K562 (cell line): ENCODE results near the gene SLC39A11. TPM values are rescaled to one million over a fixed set of nuclear protein-coding genes. Genes with fewer than 3 reads are reported as not detected.
A peak's percentile ranks its signal among the peaks of the same experiment; 100 is the strongest.

ENCODE experiments used
- ATAC-seq: fragments of 200-7000 bp; cut with Tn5 transposase; 3 replicates; pipeline ENCODE4 v1.9.1; 2020; ENCODE audit warnings: moderate library complexity
- BruUV-seq: library from RNA; stranded (reverse); fragments of 400-500 nt; replicated peaks from 2 replicates; lab custom pipeline; 2021; lab: Mats Ljungman, UMichigan
- CTCF ChIA-PET: fragments of 300-600 bp; formaldehyde crosslinking; extraction: SDS; loops from one replicate; lab custom pipeline; 2021; ENCODE audit warnings: low intra/inter-chr PET ratio; lab: Yijun Ruan, JAX
- POLR2A ChIA-PET: fragments of 300-600, 350-650 bp; sonication (Branson Sonifier 250); formaldehyde crosslinking; extraction: SDS; loops from one replicate; lab custom pipeline; 2021; ENCODE audit warnings: antibody characterized with exemption, inconsistent platforms; lab: Yijun Ruan, JAX
- DNase-seq, 4 experiments: peaks; one replicate each; pipeline versions ENCODE4 v3.0.0 to v3.0.0-alpha.2; 2011 to 2018; ENCODE audit warnings: low spot score in 3 of 4, mixed read lengths in 3 of 4; ENCODE audit errors: extremely low read depth in 1 of 4
- FAIRE-seq: peaks from 2 replicates; lab custom pipeline; 2011; peaks lifted over from hg19 to GRCh38; lab: Jason Lieb, UNC
- H2AFZ ChIP-seq: 2 replicates; pipeline ENCODE4 v1.6.0; 2011; ENCODE audit warnings: low read depth, low read length, control low read depth, inconsistent platforms
- H3K27ac ChIP-seq: fragments of 200-600 bp; 3 replicates; pipeline ENCODE4 v1.8.0; 2011; ENCODE audit warnings: low read depth, mild to moderate bottlenecking, control low read depth, inconsistent platforms, low read length, moderate library complexity, mixed read lengths; ENCODE audit errors: extremely low read depth
- H3K27me3 ChIP-seq, 2 experiments: fragments of 300-600 bp in 1 of 2; 2 replicates in 1 of 2; 3 replicates in 1 of 2; pipeline versions ENCODE4 v1.6.0 to v1.8.0; 2011; ENCODE audit warnings: inconsistent platforms in 2 of 2, low read length in 2 of 2, mild to moderate bottlenecking in 1 of 2, mixed read lengths in 1 of 2, moderate library complexity in 1 of 2; ENCODE audit not compliant: control insufficient read depth in 2 of 2, insufficient read depth in 2 of 2
- H3K36me3 ChIP-seq: fragments of 300-600 bp; 3 replicates; pipeline ENCODE4 v1.8.0; 2011; ENCODE audit warnings: mild to moderate bottlenecking, low read length, inconsistent platforms; ENCODE audit not compliant: control insufficient read depth, insufficient read depth
- H3K4me1 ChIP-seq, 2 experiments: fragments of 200-600 bp in 1 of 2; replicated peaks in 1 of 2; 2 replicates in 1 of 2; 3 replicates in 1 of 2; pipeline versions ENCODE4 v1.5.1 to v1.8.0; 2011; ENCODE audit warnings: inconsistent platforms in 2 of 2, low read length in 2 of 2, mild to moderate bottlenecking in 1 of 2, mixed read lengths in 1 of 2, moderate library complexity in 1 of 2; ENCODE audit not compliant: control insufficient read depth in 2 of 2, insufficient read depth in 2 of 2
- H3K4me2 ChIP-seq: 2 replicates; pipeline ENCODE4 v1.6.1; 2011; ENCODE audit warnings: low read length, control low read depth, inconsistent platforms, mixed read lengths; ENCODE audit not compliant: insufficient read depth
- H3K4me3 ChIP-seq: fragments of 200-600 bp; sonication (generic), shearing (Covaris generic); 2 replicates; pipeline ENCODE4 v1.5.1; 2016; ENCODE audit warnings: control low read depth, inconsistent platforms
- H3K79me2 ChIP-seq: fragments of 200-600 bp; 3 replicates; pipeline ENCODE4 v1.8.0; 2011; ENCODE audit warnings: low read length, inconsistent platforms; ENCODE audit not compliant: control insufficient read depth, insufficient read depth
- H3K9ac ChIP-seq, 2 experiments: 2 replicates each; pipeline versions ENCODE4 v1.6.0 to v1.6.1; 2011; ENCODE audit warnings: low read depth in 2 of 2, low read length in 2 of 2, control low read depth in 1 of 2, inconsistent platforms in 1 of 2, mild to moderate bottlenecking in 1 of 2, mixed read lengths in 1 of 2; ENCODE audit not compliant: insufficient read depth in 1 of 2
- H3K9me1 ChIP-seq: one replicate; pipeline ENCODE4 v1.6.0; 2011; ENCODE audit warnings: inconsistent platforms, mild to moderate bottlenecking, low read length, moderate library complexity; ENCODE audit not compliant: control insufficient read depth, insufficient read depth
- H3K9me3 ChIP-seq: replicated peaks from 2 replicates; pipeline ENCODE4 v1.5.1; 2011; ENCODE audit warnings: low read depth, low read length, inconsistent platforms; ENCODE audit not compliant: control insufficient read depth, insufficient read depth
- H4K20me1 ChIP-seq: replicated peaks from 2 replicates; pipeline ENCODE4 v1.6.1; 2011; ENCODE audit warnings: low read length, inconsistent platforms, mixed read lengths; ENCODE audit not compliant: control insufficient read depth, insufficient read depth
- CCNT2 ChIP-seq: IDR thresholded peaks from 2 replicates; pipeline ENCODE4 v1.6.1; 2011; ENCODE audit warnings: borderline replicate concordance, low read depth, mild to moderate bottlenecking, moderate library complexity, mixed read lengths, low read length; ENCODE audit not compliant: insufficient read length; ENCODE audit errors: extremely low read depth
- EHMT2 ChIP-seq: fragments of 450-650 bp; IDR thresholded peaks from 2 replicates; pipeline ENCODE4 v1.6.1; 2018; ENCODE audit warnings: antibody characterized with exemption
- POLR2AphosphoS2 ChIP-seq: IDR thresholded peaks from 2 replicates; pipeline ENCODE4 v1.6.1; 2012; ENCODE audit warnings: low read length, improper control_type of control experiment
- POLR2B ChIP-seq: fragments of 450-650 bp; IDR thresholded peaks from 2 replicates; pipeline ENCODE4 v1.6.1; 2018; ENCODE audit warnings: low read depth; ENCODE audit not compliant: partially characterized antibody
- RBM34 ChIP-seq: fragments of 200-400 bp; formaldehyde crosslinking; IDR thresholded peaks from 2 replicates; pipeline ENCODE4 v1.6.1; 2018; ENCODE audit warnings: low read length, borderline replicate concordance; ENCODE audit not compliant: insufficient read depth
- SP2 ChIP-seq: IDR thresholded peaks from 2 replicates; pipeline ENCODE4 v1.6.1; 2011; ENCODE audit warnings: mild to moderate bottlenecking, low read depth, low read length, moderate library complexity; ENCODE audit not compliant: poor library complexity, severe bottlenecking; ENCODE audit errors: extremely low read depth
- TCF3 ChIP-seq: sonication (generic); formaldehyde crosslinking; IDR thresholded peaks from 2 replicates; pipeline ENCODE4 v1.4.0; 2020; ENCODE audit warnings: mild to moderate bottlenecking, missing genetic modification reagents
- ZKSCAN8 ChIP-seq: fragments of 200-800 bp; sonication (Bioruptor generic); IDR thresholded peaks from 2 replicates; pipeline ENCODE4 v1.6.1; 2016; ENCODE audit warnings: missing genetic modification characterization, missing compliant biosample characterization
- ZNF384 ChIP-seq: IDR thresholded peaks from 2 replicates; pipeline ENCODE4 v1.6.1; 2012; ENCODE audit warnings: low read depth, low read length, improper control_type of control experiment
- ZNF431 ChIP-seq: sonication (generic); formaldehyde crosslinking; IDR thresholded peaks from 2 replicates; pipeline ENCODE4 v1.8.0; 2022; ENCODE audit warnings: mild to moderate bottlenecking, missing genetic modification reagents
- ZNF444 ChIP-seq: fragments of 250-450 bp; sonication (Bioruptor Pico); IDR thresholded peaks from 2 replicates; pipeline ENCODE4 v1.4.0; 2020; ENCODE audit warnings: mild to moderate bottlenecking, moderate library complexity
- WGBS: fragments of 100-300 bp; shearing (Covaris generic); methylation state at CpG from one replicate; pipeline ENCODE4 v1.1.6; 2016; ENCODE audit warnings: low coverage, mixed read lengths; ENCODE audit not compliant: insufficient coverage; ENCODE audit errors: missing lambda C conversion rate; 5-methylcytosine and 5-hydroxymethylcytosine counted together
- in situ Hi-C: fragments of 300-500 bp; cut with MboI; formaldehyde crosslinking; loops from 4 replicates; pipeline ENCODE4 v1.15.0; 2018; ENCODE audit warnings: inconsistent platforms, mixed read lengths
- intact Hi-C: fragments of 100-400 bp; cut with micrococcal nuclease; formaldehyde crosslinking; loops from 2 replicates; pipeline ENCODE4 v1.14.2; 2022
- polyA plus RNA-seq, 8 experiments: library from polyadenylated mRNA; depleted of rRNA in 4 of 8; stranded (reverse) in 5 of 8; unstranded in 3 of 8; fragments of >200 nt; fragmentation: Nextera tagmentation in 2 of 8; fragmentation: Illumina TruSeq in 1 of 8; extraction: Ambion mirVana in 2 of 8; extraction: Trizol in 1 of 8; gene quantifications; 2 replicates each; pipeline versions ENCODE4 v1.2.1 to v1.2.3, GENCODE V29; 2011 to 2014; ENCODE audit warnings: inconsistent platforms in 1 of 8, missing spikeins in 1 of 8
- total RNA-seq, 7 experiments: library from RNA; depleted of rRNA in 6 of 7; stranded (reverse); fragments of >200 nt in 6 of 7; fragmentation: Illumina TruSeq in 2 of 7; extraction: Trizol in 2 of 7; gene quantifications; 2 replicates each; pipeline versions ENCODE4 v1.2.1 to v1.2.3, GENCODE V29; 2011 to 2021; ENCODE audit warnings: low replicate concordance in 1 of 7
- TF ChIP-seq, protein P1 (sequence below): sonication (generic); formaldehyde crosslinking; IDR thresholded peaks from 2 replicates; pipeline ENCODE4 v1.8.0; 2023; ENCODE audit warnings: mild to moderate bottlenecking, missing genetic modification reagents
- TF ChIP-seq, protein P2 (sequence below): fragments of 450-650 bp; IDR thresholded peaks from 2 replicates; pipeline ENCODE4 v1.6.1; 2017; ENCODE audit warnings: mild to moderate bottlenecking, moderate library complexity
- TF ChIP-seq, protein P3 (sequence below): sonication (generic); formaldehyde crosslinking; IDR thresholded peaks from 2 replicates; pipeline ENCODE4 v1.8.0; 2022; ENCODE audit warnings: mild to moderate bottlenecking, missing genetic modification reagents, borderline replicate concordance
- TF ChIP-seq, protein P4 (sequence below), 3 experiments: IDR thresholded peaks in 2 of 3; conservative IDR thresholded peaks in 1 of 3; 2 replicates each; pipeline ENCODE4 v1.5.1; 2011 to 2012; ENCODE audit warnings: low read length in 3 of 3, mild to moderate bottlenecking in 3 of 3, control low read depth in 2 of 3, improper control_type of control experiment in 1 of 3, inconsistent platforms in 1 of 3, low read depth in 1 of 3, mixed read lengths in 1 of 3, moderate library complexity in 1 of 3; ENCODE audit not compliant: insufficient read depth in 2 of 3

The SLC39A11 gene
- total and polyA plus RNA-seq, 9 of the 15 experiments (the other 6 are each of a cell fraction or from before 2014, with no cell fraction given): 10.5 to 26.4 (median 13.4) TPM

DNA sequence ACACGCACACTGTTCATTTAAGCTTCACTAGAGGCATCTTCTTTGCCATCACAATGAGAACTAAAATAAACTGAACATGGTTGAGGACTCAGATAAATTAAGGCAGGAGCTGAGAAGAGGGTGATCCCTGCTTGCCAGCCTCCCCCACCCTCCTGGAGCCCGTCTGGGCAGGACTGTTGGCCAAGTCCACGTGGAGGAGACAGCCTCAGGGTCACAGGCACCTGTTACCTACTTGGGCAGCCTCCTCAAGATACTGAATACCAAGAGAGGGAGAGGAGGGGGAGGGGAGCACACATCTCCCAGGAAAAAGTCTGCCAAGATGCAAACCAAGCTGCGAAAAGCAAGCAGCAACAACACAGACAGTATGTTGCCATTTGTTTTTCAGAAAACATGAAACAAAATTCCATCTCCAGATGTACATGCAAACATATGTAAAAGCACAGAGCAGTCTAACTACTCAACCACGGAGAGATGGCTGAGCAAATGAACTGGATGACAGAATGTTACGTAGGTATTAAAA, 67.4 kb downstream of the SLC39A11 start:
- Histone ChIP-seq H3K4me3 (no peak overlapping the region), H3K27ac (no peak overlapping the region), H3K9me3 (no peaks in the 10 kb centered on the region)
- no peak for FAIRE-seq
- TF ChIP-seq ZNF431 (CRISPR knock-in tag): no peak
- TF ChIP-seq ZNF384: no peak
- TF ChIP-seq EHMT2: no peak
- TF ChIP-seq, protein P1, sequence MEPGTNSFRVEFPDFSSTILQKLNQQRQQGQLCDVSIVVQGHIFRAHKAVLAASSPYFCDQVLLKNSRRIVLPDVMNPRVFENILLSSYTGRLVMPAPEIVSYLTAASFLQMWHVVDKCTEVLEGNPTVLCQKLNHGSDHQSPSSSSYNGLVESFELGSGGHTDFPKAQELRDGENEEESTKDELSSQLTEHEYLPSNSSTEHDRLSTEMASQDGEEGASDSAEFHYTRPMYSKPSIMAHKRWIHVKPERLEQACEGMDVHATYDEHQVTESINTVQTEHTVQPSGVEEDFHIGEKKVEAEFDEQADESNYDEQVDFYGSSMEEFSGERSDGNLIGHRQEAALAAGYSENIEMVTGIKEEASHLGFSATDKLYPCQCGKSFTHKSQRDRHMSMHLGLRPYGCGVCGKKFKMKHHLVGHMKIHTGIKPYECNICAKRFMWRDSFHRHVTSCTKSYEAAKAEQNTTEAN (CRISPR knock-in tag): no peak
- no peak for TF ChIP-seq RBM34
- TF ChIP-seq POLR2B: no peak
- TF ChIP-seq, protein P2, sequence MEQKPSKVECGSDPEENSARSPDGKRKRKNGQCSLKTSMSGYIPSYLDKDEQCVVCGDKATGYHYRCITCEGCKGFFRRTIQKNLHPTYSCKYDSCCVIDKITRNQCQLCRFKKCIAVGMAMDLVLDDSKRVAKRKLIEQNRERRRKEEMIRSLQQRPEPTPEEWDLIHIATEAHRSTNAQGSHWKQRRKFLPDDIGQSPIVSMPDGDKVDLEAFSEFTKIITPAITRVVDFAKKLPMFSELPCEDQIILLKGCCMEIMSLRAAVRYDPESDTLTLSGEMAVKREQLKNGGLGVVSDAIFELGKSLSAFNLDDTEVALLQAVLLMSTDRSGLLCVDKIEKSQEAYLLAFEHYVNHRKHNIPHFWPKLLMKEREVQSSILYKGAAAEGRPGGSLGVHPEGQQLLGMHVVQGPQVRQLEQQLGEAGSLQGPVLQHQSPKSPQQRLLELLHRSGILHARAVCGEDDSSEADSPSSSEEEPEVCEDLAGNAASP: no peak
- TF ChIP-seq CCNT2: no peak
- TF ChIP-seq ZNF444 (CRISPR knock-in tag): no peak
- TF ChIP-seq, protein P3, sequence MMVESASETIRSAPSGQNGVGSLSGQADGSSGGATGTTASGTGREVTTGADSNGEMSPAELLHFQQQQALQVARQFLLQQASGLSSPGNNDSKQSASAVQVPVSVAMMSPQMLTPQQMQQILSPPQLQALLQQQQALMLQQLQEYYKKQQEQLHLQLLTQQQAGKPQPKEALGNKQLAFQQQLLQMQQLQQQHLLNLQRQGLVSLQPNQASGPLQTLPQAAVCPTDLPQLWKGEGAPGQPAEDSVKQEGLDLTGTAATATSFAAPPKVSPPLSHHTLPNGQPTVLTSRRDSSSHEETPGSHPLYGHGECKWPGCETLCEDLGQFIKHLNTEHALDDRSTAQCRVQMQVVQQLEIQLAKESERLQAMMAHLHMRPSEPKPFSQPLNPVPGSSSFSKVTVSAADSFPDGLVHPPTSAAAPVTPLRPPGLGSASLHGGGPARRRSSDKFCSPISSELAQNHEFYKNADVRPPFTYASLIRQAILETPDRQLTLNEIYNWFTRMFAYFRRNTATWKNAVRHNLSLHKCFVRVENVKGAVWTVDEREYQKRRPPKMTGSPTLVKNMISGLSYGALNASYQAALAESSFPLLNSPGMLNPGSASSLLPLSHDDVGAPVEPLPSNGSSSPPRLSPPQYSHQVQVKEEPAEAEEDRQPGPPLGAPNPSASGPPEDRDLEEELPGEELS (CRISPR knock-in tag): no peak
- no peak for TF ChIP-seq TCF3 (CRISPR knock-in tag)
- no peak for TF ChIP-seq POLR2AphosphoS2
- TF ChIP-seq, protein P4, sequence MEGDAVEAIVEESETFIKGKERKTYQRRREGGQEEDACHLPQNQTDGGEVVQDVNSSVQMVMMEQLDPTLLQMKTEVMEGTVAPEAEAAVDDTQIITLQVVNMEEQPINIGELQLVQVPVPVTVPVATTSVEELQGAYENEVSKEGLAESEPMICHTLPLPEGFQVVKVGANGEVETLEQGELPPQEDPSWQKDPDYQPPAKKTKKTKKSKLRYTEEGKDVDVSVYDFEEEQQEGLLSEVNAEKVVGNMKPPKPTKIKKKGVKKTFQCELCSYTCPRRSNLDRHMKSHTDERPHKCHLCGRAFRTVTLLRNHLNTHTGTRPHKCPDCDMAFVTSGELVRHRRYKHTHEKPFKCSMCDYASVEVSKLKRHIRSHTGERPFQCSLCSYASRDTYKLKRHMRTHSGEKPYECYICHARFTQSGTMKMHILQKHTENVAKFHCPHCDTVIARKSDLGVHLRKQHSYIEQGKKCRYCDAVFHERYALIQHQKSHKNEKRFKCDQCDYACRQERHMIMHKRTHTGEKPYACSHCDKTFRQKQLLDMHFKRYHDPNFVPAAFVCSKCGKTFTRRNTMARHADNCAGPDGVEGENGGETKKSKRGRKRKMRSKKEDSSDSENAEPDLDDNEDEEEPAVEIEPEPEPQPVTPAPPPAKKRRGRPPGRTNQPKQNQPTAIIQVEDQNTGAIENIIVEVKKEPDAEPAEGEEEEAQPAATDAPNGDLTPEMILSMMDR (IDR thresholded peaks at IDR 0.05 in 2 of 3, conservative IDR thresholded peaks at IDR 0.05 in 1 of 3; ENCODE audit: insufficient read depth in 2 of 3, low read depth in 1 of 3, low read length in 3 of 3): no peak
- no peak for TF ChIP-seq SP2
- no peak for TF ChIP-seq ZKSCAN8 (CRISPR knock-in tag)
- TF ChIP-seq, all 486 proteins: peak for 0
- H3K27me3 ChIP-seq: no peaks in the 10 kb centered on the region
- no peaks in the 10 kb centered on the region for H3K4me1 ChIP-seq
- H2AFZ ChIP-seq: no peak overlapping the region
- no peaks in the 10 kb centered on the region for H3K79me2 ChIP-seq
- DNase-seq (no peak), ATAC-seq (no peak)
- ChIA-PET POLR2A (no interaction called here), CTCF (no interaction called here)
- H3K36me3 ChIP-seq: peaks cover 2% of the 10 kb centered on the region; the same call in 1 of the 3 replicates
- H3K9ac ChIP-seq: peak overlapping the region in 1 of 2 experiments; percentile 52; a peak in 1 of 4 replicates
- in situ Hi-C loops: no loop called here
- no peaks in the 10 kb centered on the region for H4K20me1 ChIP-seq
- intact Hi-C loops: no loop called here
- 64% methylated on average over 6 of the region's 6 CpGs for WGBS
- H3K4me2 ChIP-seq: no peak overlapping the region
- H3K9me1 ChIP-seq: no peaks in the 10 kb centered on the region
- no TSS peak for BruUV-seq
